HG02943 (cell line): ENCODE results near the gene ACTR2.

ENCODE experiments used
- ATAC-seq: cut with Tn5 transposase; IDR thresholded peaks from one replicate; pipeline ENCODE4 v1.9.1; 2021; ENCODE audit warnings: mild to moderate bottlenecking, low read depth, moderate library complexity; ENCODE audit not compliant: unreplicated experiment

The ACTR2 gene

DNA sequence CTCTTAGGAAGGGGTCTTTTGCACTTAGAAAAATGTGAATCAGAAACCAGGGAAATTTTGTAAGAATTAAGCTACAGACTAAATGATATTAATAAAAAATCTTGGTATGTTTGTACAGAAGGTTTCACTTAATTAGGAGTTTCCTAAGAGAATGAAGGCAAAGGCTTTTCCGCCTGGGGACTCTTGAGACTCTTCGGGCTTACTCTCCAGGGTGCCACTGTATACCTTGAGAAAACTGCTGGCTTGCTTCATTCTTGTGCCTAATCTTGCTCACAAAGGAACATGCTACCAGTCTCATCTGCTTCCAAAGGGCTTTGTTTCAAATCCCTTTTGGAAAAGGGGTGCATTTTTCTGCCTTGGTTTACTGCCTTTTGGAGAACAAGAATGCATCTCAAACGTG lies 49.5 kb downstream of the ACTR2 start:
- no peak for ATAC-seq

- ATAC-seq = no peak
Observed at GRCh38 chr2:65277791-65278483, 50.3 kb downstream of the ACTR2 start.

- ATAC-seq = no peak
Observed at GRCh38 chr2:65278531-65278981, 50.9 kb downstream of the ACTR2 start.

GRCh38 chr2:65279756-65280155 lies 52.1 kb downstream of the ACTR2 start:
- ATAC-seq = no peak

DNA sequence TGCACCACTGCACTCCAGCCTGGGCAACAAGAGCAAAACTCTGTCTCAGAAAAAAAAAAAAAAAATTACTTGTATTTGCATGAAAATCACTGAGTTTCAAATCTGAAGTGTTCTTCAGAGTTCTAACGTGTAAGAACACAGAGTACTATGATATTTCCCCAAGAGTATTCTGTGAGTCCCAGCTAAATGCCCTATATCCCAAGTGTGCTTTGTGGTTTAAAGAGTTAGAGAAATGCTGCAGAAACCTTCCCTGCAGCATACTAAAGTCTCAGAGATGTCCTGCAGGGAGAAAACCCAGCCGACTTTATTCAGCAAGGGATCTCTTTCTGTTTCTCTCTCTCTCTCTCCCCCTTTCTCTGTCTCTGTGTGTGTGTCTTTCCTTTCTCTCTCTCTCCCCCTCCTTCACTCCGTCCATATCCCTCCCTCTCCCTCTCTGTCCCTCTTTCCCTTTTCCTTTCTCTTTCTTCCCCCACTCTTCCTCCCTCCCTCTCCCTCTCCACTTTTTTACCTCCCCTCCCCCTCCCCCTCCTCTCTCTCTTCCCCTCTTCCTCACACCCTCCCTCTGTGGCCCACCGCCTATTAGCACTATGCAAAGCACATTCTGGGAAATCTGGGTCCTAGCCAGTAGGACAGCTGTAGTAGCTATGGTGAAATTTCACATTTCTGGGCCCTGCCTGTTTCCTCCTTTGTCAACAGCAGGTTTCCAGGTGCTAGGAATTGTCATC lies 54.2 kb downstream of the ACTR2 start:
- ATAC-seq = no peak

GRCh38 chr2:65282477-65283053 lies 54.9 kb downstream of the ACTR2 start:
- ATAC-seq = no peak

- ATAC-seq = no peak
Observed at GRCh38 chr2:65287364-65287763, 59.7 kb downstream of the ACTR2 start.

- ATAC-seq = no peak
Observed at GRCh38 chr2:65291216-65292105, 63.8 kb downstream of the ACTR2 start.

DNA sequence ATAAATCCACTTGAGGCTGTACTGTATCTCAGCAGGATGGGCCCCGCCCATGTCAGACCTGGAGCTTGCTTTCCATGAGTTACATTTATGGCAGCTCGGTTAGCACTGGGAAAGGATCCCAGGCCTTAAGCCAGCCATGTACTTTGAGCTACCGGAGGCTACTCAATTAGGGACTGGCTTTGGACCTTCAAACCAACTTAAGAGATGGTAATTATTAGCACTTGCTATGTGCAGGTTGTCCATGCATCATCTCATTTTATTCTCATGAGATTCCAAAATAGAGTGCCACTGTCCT lies 64.4 kb downstream of the ACTR2 start:
- ATAC-seq = no peak

DNA sequence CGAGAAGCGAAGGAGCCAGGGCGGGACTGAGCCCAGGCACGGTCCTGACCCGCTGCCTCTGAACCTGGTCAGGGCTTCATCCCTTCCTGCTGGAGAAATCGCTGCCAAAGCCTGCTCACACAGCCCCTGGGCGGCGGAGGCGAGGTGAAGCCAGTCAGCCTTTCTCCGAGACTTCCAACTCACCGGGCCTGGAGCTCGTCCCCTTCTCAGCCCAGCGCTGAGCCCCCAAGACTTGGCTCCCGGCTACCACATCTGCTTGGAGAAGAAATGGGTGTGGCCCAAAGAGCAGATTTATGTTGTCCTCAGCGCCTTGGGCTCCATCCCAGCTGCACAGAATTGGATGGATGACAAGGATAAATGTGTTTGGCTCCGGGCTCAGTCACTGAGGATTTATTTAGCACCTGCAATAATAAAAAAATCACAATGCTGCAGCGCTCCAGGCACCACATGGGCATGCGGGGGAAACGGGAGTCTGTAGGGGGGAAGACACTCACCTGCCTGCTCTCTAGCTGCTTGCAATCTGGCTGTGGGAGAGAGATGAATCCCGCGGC lies 64.9 kb downstream of the ACTR2 start:
- ATAC-seq = no peak

GRCh38 chr2:65293376-65293775 lies 65.7 kb downstream of the ACTR2 start:
- no peak for ATAC-seq

DNA sequence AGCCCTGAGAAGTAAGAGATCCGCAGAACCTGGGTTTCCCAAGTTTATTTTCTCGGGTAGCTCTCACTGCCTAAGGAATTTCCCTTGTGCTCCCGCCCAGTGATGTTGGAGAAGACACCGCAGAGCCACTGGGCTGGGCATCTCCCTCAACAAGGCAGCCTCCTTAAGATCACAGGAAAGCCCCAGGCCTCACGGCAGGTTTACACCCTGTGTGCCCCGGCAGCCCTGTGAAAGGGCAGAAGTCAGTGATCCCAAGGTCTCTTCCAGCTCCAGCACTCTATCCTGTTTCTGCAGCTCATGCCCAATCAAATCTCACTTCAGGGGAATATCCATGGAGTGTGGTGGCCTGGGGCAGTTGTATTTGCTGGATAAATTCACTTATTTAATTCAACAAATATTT lies 66.5 kb downstream of the ACTR2 start:
- no peak for ATAC-seq

DNA sequence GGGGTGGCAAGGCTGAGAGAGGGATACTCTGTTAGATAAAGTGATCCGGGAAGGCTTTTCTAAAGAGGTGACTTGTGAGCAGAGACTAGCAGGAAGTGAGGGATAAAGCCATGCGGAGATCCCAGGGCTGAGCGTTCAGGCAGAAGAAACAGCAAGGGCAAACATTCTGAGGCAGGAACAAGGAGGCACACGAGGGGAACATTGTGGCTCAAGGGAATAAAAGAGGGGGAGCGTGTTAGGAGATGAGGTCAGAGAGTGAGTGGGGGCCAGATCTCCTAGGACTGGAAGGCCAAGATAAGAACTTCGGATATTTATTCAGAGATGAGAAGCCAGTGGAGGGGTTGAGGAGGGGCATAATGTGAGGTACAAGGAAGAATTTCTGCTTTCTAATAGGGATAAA lies 67.1 kb downstream of the ACTR2 start:
- no peak for ATAC-seq

GRCh38 chr2:65296971-65297370 lies 69.3 kb downstream of the ACTR2 start:
- no peak for ATAC-seq

GRCh38 chr2:65297544-65297943 lies 69.9 kb downstream of the ACTR2 start:
- ATAC-seq = no peak

DNA sequence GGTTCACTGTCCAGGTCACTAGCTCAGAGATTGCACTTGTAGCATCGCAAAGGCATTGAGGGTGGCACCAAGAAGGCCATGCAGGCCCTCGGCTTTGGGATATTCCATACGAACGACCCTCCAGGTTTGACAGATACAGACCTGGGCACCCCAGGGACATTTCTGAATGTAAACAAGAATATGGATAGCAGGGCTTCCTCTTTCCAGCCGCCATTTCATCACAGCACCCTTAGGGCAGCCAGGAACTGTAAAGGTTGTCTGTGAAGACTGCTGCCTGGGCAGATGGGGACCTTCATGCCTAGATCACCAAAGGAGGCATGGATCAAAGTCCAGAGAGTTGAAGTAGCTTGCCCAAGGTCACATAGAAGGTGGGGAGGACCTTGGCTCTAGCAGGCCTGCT lies 70.5 kb downstream of the ACTR2 start:
- ATAC-seq = no peak

DNA sequence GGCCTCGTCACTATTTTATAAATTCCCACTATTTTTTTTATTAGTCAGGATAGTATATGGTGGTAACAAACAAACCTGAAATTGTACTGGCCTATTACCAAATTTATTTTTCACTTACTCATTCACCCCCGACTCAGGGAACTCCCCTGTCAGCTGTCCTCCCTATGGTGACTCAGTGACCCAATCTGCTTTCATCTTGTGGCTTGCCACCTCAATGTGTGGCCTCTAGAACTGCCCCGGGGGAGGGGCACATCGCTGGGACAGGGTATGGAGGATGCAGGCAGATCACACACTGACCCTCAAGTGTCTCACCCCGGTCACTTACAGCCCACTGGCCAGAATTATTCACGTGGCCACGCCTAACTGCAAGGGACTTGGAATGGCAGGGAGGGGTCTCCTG lies 71.6 kb downstream of the ACTR2 start:
- ATAC-seq = no peak

DNA sequence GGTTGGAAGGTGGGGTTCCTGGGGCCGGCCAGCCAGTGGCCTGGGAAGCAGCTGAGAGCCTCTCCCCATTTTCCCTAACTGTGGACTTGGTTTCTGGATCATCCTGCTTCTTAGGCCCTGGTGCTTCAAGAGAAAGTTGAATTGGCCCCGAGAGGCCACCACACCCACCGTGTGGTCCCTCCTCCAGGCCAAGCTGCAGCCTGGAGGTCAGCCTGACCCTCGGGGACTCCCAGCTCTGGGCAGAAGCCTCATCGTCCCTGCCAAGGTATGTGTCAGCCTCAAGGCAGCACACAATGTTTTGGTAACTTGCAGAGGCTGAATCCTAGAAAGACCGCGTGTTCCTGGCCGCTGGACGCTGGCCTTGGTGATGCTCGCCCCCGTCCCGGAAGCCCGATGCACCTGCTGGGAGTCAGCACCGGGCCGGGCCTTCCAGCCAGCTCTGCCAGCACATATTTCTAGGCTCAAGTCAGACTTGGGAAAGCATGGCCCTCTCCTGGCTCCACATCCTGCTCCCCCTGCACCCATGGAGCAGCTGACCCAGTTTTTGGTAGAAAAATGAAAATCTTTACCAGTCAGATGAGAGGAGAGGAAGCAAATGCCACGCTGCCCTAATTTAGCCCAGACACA lies 72.6 kb downstream of the ACTR2 start:
- no peak for ATAC-seq

DNA sequence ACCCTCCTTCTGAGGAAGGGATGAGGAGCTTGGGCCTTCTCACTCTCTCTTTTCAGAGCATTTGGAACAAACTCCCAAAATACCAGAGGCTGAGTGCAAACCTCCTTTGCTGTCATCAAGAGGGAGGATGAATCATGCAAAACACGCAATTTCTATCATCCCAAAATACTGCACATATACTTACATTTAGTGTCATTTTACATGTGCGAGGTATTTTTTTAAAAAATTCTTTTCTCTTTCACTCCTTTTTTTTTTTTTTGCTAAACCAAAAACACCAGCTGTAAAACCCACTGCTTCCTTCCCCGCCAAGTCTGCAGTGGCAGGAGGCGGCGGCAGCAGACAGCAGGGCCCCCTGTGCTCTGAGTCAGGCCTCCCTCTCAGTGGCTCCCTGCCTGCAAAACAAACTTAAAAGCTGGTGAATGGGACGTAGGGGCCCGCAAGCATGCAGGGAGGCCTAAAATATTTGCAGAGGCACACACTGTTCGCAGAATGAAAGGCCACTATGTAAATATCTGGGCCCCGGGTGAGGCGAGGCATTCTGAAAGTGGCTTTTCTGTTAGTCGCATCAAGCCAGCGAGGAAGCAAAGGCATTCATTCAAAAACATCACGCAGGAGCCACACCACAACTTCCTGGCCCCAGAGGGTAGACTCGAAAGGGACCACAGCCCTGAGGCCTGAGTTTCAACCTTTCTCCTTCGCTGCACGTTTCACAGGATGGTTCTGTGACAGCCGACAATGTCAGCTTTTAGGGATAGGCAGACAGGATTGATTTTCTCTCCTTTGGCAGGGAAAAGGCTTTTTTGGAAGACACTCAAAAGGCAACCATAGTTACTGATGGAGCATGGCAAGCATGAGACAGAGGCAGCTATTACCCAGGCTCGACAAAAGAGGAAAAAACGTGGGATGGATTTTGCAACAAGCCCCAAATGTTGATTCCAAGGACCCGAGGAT lies 73.4 kb downstream of the ACTR2 start:
- ATAC-seq = peak; percentile 85
